Middle frontal gyrus (tissue), 1 donor: Measurements from ENCODE around the gene DDX27.
A peak's percentile ranks its signal among the peaks of the same experiment; 100 is the strongest.
"Not testable (repeated sequence)": the region's sequence is repeated elsewhere in the genome, so short reads cannot be mapped to it uniquely, and the experiment has no call there.

Experiments
- DNase-seq: peaks from one replicate; pipeline ENCODE4 v3.0.0-alpha.2; 2015; ENCODE audit warnings: low spot score; ENCODE audit errors: extremely low spot score

DDX27 gene

GRCh38 chr20:49203011-49203410 is 16.2 kb upstream of the DDX27 start:
- DNase-seq: no peak

DNA sequence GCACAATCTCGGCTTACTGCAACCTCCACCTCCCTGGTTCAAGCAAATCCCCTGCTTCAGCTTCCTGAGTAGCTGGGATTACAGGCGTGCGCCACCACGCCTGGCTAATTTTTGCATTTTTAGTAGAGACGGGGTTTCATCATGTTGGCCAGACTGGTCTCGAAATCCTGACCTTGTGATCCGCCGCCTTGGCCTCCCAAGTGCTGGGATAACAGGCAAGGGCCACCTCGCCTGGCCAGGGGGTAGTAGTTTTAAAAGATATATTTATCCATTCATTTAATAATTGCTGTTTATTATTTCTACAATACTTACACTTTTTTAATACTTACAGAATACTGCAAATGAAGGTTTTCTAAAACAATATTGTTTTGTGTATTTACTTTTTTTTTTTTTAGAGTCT is 15.5 kb upstream of the DDX27 start:
- no peak for DNase-seq

- no peak for DNase-seq
These were observed 12.1 kb upstream of the DDX27 start for GRCh38 chr20:49207076-49207475.

DNA sequence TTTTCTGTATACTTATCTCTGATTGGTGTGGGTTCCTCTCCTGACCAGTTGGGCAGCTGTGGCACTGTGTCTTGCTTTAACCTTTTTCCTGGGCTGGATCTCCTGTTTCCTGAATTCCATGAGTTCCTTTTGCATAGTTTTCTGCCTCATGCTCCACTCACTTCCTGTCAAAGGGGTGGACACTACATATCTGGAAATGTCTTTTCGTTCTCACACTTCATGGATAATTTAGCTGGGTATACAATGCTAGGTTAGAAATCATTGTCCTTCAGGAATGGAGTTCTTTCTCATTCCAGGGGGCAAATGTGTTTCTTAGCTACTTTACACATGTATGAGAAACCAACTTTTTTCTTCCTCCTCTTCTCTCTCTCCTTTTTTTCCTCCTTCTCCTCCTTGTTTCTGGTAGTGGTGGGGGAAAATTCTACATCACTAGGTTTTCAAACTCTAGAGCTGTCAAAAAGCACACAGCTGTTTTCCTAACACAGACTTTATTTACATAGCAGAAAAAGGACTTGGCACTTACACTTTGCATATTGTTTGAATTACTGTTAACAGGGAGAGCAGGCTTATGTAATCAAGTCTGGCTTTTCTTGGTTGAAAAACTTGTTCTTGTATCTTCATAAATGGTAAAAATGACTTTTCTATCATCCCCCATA is 9.0 kb upstream of the DDX27 start:
- no peak for DNase-seq

- DNase-seq: no peak
These were observed 8.5 kb upstream of the DDX27 start for GRCh38 chr20:49210757-49211110.

- no peak for DNase-seq
These were observed 4.6 kb upstream of the DDX27 start for GRCh38 chr20:49214571-49214970.

DNA sequence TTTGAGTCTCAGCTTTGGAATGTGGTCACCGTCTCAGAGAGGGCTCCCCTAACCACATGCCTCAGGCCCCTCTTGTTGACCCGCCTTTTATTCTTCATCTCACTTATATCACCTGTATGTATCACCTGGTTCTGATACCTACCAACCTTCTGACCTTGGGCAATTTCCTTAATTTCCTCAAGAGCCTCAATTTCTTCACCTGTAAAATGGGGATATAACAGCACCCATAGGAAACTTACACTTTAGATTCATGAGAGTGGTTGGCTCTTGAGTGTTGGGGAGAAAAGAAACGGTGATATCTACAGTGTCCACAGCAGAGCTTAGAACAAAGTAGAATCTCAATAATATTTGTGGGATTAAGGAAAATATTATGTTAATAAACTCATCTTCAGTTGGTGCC is 4.0 kb upstream of the DDX27 start:
- no peak for DNase-seq

DNA sequence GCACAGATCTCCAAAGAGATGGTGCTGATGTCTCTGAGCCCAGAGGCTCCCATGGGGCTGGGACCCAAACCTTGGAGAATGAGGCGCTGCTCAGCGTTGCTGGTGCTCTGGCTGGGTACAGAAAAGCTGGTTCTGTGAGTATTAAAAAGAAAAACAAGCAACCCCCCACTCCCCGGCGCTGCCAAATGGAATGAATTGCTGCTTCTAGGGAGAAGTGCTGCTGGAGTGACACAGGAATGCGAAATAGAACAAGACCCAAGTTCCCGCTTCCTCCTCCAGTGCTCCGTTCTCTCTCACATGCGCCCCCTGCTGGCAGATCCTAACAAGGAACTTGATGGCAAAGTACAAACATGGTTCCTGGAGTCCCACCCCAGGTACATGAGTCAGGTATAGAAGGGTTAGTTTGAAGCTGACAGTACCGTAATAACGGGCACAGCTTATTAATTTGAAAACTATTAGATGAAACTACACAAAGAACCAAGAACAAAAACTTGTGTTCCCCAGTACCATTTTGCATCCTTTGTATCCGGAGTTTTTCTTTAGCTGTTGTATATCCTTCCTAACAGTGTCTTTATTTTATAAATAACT is 2.1 kb upstream of the DDX27 start:
- peak; percentile 88 for DNase-seq

DNA sequence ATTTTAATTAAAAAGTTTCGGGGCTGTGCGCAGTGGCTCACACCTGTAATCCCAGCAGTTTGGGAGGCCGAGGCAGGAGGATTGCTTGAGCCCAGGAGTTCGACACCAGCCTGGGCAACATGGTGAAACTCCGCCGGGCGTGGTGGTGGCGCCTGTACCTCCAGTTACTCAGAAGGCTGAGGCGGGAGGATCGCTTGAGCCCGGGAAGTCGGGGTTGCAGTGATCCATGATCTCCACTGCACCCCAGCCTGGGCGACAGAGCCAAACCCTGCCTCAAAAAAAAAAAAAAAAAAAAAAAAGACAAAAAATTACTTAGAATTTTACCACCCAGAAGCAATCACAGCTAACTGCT is 501 bp upstream of the DDX27 start:
- DNase-seq: not testable (repeated sequence)

- no peak for DNase-seq
These were observed 962 bp downstream of the DDX27 start for GRCh38 chr20:49219924-49220831.

- DNase-seq: no peak
These were observed 6.7 kb downstream of the DDX27 start for GRCh38 chr20:49225896-49226295.

- no peak for DNase-seq
These were observed 9.5 kb downstream of the DDX27 start for GRCh38 chr20:49228676-49229075.

- DNase-seq: no peak
These were observed 10.2 kb downstream of the DDX27 start for GRCh38 chr20:49229381-49229780.

DNA sequence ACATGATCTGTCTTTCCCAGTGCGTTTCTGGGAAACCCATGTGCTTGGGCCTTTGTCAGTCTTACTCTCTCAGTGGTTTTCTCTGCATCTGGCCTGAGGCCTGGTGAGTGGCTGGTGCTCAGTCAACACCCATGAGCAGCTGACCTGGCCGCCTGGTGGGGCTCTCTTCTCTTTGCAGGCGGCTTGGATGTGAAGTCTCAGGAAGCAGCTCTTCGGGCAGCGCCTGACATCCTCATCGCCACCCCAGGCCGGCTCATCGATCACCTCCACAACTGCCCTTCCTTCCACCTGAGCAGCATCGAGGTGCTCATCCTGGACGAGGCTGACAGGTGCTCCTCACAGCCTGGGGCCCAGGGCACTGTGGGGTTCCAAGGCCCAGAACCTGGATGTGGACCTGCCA is 10.8 kb downstream of the DDX27 start:
- DNase-seq: no peak

- no peak for DNase-seq
These were observed 11.4 kb downstream of the DDX27 start for GRCh38 chr20:49230561-49231133.

GRCh38 chr20:49231471-49231870 is 12.3 kb downstream of the DDX27 start:
- no peak for DNase-seq

DNA sequence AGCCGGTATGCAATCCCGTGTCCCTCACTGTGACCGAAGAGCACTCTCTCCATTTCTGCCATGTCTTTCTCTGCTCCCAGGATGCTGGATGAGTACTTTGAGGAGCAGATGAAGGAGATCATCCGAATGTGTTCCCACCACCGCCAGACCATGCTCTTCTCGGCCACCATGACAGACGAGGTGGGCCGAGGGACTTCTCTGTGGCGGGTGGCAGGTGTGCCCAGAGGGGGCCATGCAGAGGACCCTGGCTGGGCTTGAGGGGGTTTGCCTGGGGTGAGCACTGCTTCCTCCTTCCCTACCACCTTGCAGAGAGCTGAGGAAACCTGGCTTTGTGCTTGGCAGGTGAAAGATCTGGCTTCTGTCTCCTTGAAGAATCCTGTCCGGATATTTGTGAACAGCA is 14.0 kb downstream of the DDX27 start:
- DNase-seq: no peak

DNA sequence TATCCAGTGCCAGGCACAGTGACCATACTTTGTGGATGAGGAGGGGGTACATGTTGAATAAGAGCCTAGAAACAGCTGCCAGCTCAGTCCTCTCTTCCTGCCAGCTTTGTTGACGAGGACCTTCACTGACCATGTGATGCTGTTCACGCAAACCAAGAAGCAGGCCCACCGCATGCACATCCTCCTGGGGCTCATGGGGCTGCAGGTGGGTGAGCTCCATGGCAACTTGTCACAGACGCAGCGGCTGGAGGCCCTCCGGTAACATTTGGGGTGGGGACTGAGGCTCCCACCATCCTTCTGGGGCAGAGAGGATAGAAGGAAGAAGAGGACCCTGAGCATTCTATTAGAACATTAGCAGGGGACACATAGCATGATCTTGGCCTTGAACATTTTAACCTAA is 15.6 kb downstream of the DDX27 start:
- DNase-seq: no peak

- DNase-seq: no peak
These were observed 17.1 kb downstream of the DDX27 start for GRCh38 chr20:49236301-49236700.

DNA sequence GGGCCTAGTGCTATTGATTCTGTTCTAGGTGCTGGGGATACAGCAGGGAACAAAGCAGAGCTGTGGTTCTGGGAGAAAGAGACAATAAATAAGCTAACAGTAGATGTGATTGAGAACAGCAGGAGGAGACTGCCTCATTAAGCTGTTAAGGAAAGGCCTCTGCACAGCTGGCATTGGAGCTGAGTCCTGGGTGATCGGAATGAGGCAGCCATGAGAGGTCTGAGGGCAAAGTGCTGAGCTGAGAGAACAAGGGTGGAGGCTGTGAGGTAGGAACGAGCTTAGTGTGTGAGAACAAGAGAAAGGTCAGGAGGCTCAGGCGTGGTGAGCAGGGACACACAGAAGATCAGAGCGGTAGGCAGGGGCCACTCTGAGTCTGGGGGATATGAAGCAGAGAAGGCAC is 18.3 kb downstream of the DDX27 start:
- DNase-seq: no peak

DNA sequence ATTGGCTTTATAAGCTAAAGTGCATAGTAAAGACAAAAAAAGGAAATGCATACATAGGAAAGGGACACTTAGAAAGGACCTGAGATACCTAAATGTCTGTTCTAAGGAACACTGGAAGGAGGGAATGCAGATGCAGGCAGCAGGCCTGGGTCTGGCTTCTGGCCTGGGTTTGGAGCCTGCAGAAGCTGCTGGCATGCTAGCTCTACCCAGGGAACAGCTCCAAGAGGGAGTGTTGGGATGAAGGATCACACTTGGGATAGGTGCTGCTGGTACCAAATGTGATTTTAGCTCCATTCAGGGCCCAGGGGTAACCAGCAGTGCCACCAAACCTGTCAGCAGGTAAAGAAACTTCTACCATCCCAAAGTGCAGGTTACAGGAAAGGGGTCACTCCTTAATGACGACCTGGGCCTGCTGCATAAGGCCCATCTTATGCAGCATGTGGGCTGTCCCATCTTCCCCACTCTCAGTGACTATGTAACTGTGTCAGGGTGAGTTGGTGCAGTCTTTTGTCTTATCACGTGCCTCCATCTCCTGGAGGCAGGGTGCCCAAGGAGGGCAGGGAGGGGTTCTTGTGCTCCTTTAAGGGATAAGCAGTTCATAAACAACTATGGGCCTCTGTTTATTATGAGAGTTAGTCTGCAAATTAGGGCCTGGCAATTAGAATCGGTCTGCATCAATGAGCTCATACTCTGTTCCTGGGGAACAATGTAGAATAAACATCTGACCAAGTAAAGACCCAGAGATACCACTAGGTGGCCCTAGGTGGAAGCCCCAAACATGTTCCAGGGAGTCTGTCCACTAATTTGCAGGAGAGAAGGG is 26.9 kb downstream of the DDX27 start:
- peak; percentile 24 for DNase-seq
